IPS-NIHi7 (cell line): ENCODE results near the gene NOC2L.

Experiments used
- DNase-seq: peaks from one replicate; pipeline ENCODE4 v3.0.0; 2012; ENCODE audit warnings: mixed read lengths; ENCODE audit errors: extremely low spot score

The NOC2L gene

GRCh38 chr1:916173-917075 is 42.6 kb downstream of the NOC2L start:
- no peak for DNase-seq

- DNase-seq = no peak
Measured at GRCh38 chr1:915295-916172, 43.5 kb downstream of the NOC2L start.

DNA sequence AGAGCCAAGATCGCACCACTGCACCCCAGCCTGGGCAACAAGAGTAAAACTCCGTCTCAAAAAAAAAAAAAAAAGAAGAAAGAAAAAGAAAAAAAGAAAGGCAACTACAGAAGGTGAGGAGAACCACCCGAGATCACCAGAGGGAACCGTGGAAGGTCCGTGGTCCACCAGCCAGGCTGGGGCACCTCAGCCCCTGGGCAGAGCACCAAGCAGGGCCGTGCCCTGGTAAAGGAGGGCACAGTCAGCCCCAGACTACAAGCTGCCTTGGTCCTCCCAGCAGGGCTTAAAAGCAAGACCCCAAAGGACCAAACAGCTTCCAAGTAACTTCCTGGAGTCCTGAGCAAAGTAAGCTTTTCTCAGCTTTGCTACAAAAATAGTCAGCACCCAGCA is 44.2 kb downstream of the NOC2L start:
- no peak for DNase-seq

GRCh38 chr1:914131-914890 is 44.7 kb downstream of the NOC2L start:
- no peak for DNase-seq

- no peak for DNase-seq
Measured at GRCh38 chr1:913491-914130, 45.4 kb downstream of the NOC2L start.

GRCh38 chr1:912740-913301 is 46.2 kb downstream of the NOC2L start:
- DNase-seq = no peak

DNA sequence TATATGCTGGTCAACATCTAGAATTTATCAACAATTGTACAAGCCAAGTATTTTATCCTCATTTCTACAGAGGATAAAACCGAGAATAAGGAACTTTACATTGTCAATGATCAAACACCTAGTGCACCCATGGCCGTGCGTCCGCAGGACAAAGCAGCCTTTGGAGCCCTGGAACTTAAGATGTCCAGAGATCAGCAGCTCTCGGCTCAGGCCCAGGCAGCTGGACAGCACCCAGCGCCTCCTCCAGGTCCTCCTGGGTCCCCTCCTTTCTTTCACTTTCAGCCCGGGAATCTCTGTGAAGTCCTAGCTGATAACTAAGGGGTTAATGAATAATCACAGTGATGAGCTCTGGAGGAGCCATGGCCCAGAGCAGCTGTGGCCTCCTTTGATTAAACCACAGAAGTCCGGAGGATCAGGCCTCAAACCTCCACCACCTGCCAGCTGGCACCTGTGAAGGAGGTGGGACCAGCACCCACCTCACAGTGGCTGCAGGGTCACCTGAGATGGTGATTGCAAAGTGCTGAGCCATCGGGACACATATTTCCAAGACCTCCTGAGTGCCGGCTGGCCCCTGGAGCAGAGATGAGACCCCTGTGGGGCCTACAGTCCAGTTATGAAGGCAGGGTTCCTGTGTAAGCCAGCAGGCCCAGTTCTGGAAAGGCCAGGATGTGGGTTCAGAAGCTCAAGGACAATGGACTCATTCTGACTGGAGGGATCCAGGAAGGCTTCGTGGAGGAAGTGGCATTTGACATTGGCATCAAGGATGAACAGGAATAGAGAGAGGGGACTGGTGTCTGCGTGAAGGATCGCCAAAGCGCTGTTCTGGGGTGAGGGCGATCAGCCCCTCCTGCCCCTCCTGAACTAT is 46.9 kb downstream of the NOC2L start:
- no peak for DNase-seq

DNA sequence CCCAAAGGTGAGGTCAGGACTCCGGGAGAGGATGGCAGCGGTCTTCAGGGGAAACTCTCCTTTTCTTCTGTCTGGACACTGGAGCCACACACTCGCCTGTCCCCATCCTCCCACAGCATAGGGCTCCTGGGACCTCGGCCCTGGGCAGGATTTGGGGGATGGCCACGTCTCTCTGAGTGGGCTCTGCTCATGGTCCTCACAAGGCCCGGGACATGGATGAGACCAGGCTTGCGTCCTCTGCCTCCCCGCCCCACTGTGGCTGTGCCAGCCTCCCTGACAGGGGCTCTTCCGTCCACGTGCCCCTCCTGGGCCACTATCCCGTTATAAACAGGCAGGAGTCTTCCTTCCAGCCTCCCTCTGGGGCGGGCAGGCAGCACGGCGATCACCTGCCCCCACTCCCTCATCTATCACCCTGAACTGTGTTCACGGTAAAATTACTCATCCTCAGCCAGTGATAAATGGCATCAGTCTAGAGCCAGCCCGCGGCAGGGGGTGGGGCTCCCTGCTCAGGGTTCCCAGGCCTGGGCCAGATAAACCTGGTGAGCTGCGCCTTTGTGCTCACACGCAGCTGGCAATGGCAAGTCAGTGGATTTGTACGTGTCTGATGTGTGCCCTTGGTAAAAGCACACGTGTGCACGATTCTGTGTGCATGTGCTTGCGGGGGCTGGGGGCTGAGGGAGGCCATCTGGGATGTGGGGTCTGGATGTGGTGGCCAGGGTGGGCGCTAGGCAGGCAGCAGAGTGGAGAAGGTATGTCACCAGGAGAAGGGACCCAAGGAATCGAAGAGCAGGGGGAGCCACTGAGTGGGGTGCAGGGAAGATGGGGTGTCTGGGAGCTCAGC is 48.0 kb downstream of the NOC2L start:
- DNase-seq = no peak

- no peak for DNase-seq
Measured at GRCh38 chr1:910311-910880, 48.7 kb downstream of the NOC2L start.

DNA sequence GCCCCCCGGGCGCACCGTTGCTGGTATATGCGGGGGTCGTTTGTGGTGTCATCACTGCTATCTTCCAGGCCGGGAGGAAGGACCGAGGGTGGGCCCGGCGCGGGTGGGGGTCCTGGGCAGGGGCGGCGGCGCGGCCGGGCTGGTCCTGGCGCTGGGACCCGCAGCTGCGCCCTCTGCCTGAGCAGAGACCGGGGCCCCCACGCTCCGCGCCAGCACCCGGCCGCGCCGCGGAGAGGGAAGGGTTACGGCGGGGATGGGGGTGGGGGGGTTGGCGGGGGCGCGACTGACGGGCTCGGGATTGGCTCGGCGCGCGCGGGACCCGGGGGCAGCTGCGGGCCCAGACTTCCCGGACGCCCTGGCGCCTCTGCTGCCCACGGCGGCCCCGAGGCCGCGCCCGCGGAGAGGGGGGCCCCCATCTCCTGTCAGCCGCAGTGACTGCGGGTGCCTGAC is 49.2 kb downstream of the NOC2L start:
- no peak for DNase-seq

DNA sequence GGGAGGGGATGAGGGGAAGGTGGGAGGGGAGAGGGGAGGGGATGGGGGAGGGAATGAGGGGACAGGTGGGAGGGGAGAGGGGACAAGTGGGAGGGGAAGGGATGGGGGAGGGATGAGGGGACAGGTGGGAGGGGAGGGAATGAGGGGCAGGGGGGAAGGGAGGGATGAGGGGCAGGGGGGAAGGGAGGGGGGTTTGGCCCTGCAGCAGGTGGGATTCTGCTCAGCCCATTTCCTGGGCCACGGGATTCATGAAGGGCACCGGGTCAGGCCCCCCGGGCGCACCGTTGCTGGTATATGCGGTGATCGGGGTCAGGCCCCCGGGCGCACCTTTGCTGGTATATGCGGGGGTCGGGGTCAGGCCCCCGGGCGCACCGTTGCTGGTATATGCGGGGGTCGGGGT is 50.4 kb downstream of the NOC2L start:
- DNase-seq = no peak

DNA sequence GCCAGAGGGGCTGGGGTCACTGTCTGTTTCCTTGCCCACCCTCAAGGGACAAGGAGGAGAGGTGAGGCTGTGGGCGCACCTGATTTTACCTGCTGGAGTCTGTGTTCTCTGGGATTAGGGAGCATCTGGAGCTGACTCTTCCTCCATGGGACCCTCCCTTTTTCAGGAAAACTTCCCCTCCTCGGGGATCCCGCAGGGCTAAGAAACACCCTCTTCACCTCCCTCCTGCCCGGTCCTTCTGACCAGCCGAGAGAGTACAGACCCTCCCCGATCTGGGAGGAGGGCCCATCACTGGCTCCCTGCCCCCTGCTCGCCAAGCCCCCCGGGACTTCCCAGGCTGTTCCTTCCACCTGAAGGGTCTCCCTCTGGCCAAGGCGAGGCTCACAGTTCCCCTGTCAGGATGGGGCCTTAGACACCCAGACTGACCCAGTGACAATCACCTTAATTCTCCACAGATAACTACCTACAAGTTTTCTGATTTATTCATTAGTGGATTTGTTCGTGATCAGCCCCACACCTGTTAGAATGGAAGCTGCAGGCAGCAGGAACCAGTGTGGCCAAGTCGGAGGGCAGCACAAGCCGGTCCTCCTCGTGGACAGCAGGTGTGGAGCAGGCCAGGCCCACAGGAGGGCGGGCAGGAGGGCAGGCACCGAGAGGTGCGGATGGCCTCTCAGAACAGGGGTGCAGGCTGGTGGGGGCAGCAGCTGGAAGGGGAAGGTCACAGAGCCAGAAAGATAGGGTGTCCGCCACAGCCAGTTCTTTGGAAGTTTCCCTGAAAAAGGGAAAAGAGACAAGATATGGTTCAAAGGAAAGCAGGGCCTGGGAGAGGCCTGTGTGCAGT is 51.2 kb downstream of the NOC2L start:
- no peak for DNase-seq

DNA sequence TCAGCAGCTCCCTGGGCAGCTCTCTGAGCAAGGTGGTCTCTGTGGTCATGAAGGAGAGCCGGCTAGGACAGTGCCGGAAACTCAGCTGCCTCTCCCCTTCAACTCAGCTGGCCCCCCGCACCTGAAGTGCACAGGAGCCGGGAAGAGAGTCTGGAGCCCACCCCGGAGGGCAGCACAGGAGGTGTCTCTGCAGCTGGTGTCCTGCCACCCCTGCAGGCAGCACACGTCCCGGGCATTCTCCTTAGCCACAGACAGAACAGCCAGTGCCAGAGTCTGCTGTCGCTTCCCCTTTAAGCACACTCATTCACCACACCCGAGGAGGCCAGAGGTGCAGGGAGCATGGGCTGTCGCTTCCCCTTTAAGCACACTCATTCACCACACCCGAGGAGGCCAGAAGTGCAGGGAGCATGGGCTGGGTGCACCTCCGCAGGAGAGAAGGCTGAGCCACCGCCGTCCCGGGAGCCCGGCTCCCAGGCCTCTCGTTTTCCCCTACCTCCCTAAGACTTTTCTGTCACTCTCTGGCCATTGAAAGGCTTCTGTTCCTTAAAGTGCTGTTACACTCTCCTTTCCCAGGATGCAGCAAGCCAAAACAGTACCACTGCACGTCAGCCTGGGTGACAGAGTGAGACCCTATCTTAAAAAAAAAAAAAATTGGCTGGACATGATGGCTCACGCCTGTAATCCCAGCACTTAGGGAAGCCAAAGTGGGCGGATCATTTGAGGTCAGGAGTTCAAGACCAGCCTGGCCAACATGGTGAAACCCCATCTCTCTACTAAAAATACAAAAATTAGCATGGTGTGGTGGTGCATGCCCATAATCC is 52.2 kb downstream of the NOC2L start:
- DNase-seq = no peak

GRCh38 chr1:905811-906599 is 53.1 kb downstream of the NOC2L start:
- no peak for DNase-seq

DNA sequence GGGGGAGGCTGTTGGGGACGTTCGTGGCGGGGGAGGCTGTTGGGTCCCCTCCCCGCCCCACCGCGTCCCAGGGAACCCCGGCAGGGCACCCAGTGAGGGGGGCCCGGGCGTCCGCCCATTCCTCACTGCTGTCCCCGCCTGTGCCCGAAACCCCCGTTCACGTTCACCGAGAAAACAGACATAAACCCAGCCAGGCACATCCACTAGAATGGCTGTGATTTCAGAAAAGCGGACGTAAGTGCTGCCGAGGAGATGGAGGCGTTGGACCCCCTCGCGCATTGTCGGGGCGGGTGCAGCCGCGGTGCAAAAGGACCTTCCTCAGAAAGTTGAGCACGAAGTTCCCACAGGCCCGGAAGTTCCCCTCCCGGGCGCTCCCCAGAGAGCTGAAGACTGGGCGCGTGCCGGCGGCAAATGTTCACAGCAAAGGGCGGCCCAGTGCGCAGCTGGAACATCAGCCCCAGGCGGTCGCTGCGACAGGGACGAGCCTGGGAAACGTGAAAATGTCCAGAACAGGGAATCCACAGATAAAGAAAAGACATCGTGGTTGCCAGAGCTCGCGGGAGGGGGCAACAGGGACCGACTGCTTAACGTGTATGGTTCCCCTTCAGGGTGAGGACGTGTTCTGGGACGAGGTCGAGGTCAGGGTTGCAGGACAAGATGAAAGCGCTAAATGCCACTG is 53.8 kb downstream of the NOC2L start:
- no peak for DNase-seq
